Upper lobe of right lung (tissue), 1 donor: ENCODE data around the gene BMP6. TPM values are rescaled to one million over a fixed set of nuclear protein-coding genes. Genes with fewer than 3 reads are reported as not detected.

Experiments used
- ATAC-seq: fragments of 200-7000 bp; cut with Tn5 transposase; one replicate; pipeline ENCODE4 v1.9.1; 2020; ENCODE audit warnings: mild to moderate bottlenecking, moderate library complexity
- DNase-seq: peaks from one replicate; pipeline ENCODE4 v3.0.0-alpha.2; 2020
- H3K27ac ChIP-seq: fragments of 200-600 bp; one replicate; pipeline ENCODE4 v1.8.0; 2022
- H3K27me3 ChIP-seq: fragments of 200-600 bp; one replicate; pipeline ENCODE4 v1.8.0; 2022; ENCODE audit warnings: mild to moderate bottlenecking
- H3K36me3 ChIP-seq: fragments of 200-600 bp; one replicate; pipeline ENCODE4 v1.8.0; 2022
- H3K4me1 ChIP-seq: fragments of 200-600 bp; one replicate; pipeline ENCODE4 v1.8.0; 2022
- H3K4me3 ChIP-seq: fragments of 200-600 bp; one replicate; pipeline ENCODE4 v1.8.0; 2022; ENCODE audit warnings: mild to moderate bottlenecking
- H3K9me3 ChIP-seq: fragments of 200-600 bp; one replicate; pipeline ENCODE4 v1.8.0; 2022
- CTCF ChIP-seq: fragments of 200-600 bp; IDR thresholded peaks from one replicate; pipeline ENCODE4 v1.8.0; 2022; ENCODE audit warnings: antibody characterized with exemption
- intact Hi-C: fragments of 100-400 bp; cut with DNase I; formaldehyde crosslinking; loops from one replicate; pipeline ENCODE4 v1.11.0; 2022
- total RNA-seq: library from RNA; stranded (reverse); fragmentation: NEBNext Ultra II Directional; extraction: Animal tissue kit (Norgen Biotek cat#: 25700); gene quantifications from one replicate; pipeline ENCODE4 v1.2.1, GENCODE V29; 2021
- donor health status: DM: no; HTN: yes; CAD: no; lungs with severe emphysema.

Gene BMP6
- total RNA-seq, 1 donor from 2014 or later: 6.6 TPM

- H3K27ac ChIP-seq: no peak overlapping the region
- TF ChIP-seq CTCF: no peak
- H3K27me3 ChIP-seq: peaks cover 44% of the 10 kb centered on the region
- DNase-seq (no peak), ATAC-seq (no peak)
- H3K36me3 ChIP-seq: no peaks in the 10 kb centered on the region
- H3K4me1 ChIP-seq: peaks cover 22% of the 10 kb centered on the region
- no peak overlapping the region for H3K4me3 ChIP-seq
- intact Hi-C loops: no loop called here
- no peaks in the 10 kb centered on the region for H3K9me3 ChIP-seq
Observed at GRCh38 chr6:7730001-7730783, 4.3 kb downstream of the BMP6 start.

GRCh38 chr6:7730784-7731227 is 4.9 kb downstream of the BMP6 start:
- no peak for ATAC-seq
- no peak for TF ChIP-seq CTCF
- intact Hi-C loops: no loop called here
- no peak overlapping the region for H3K27ac ChIP-seq
- H3K4me3 ChIP-seq: no peak overlapping the region
- peaks cover 44% of the 10 kb centered on the region for H3K27me3 ChIP-seq
- peaks cover 22% of the 10 kb centered on the region for H3K4me1 ChIP-seq
- H3K36me3 ChIP-seq: no peaks in the 10 kb centered on the region
- no peak for DNase-seq
- H3K9me3 ChIP-seq: no peaks in the 10 kb centered on the region

GRCh38 chr6:7731294-7731693 is 5.4 kb downstream of the BMP6 start:
- TF ChIP-seq CTCF: no peak
- Histone ChIP-seq H3K27ac (no peak overlapping the region), H3K4me3 (no peak overlapping the region), H3K36me3 (no peaks in the 10 kb centered on the region), H3K4me1 (peaks cover 20% of the 10 kb centered on the region), H3K9me3 (no peaks in the 10 kb centered on the region), H3K27me3 (peaks cover 44% of the 10 kb centered on the region)
- intact Hi-C loops: no loop called here
- ATAC-seq: no peak
- DNase-seq: no peak

- Histone ChIP-seq H3K27ac (no peak overlapping the region), H3K36me3 (no peaks in the 10 kb centered on the region), H3K4me3 (no peak overlapping the region), H3K27me3 (peaks cover 42% of the 10 kb centered on the region), H3K9me3 (no peaks in the 10 kb centered on the region), H3K4me1 (peaks cover 16% of the 10 kb centered on the region)
- ATAC-seq: no peak
- TF ChIP-seq CTCF: no peak
- intact Hi-C loops: no loop called here
- DNase-seq: no peak
Observed at GRCh38 chr6:7732228-7732627, 6.3 kb downstream of the BMP6 start.

GRCh38 chr6:7734707-7735383 is 8.9 kb downstream of the BMP6 start:
- no peak for DNase-seq
- peak; percentile 28 for ATAC-seq
- no peak overlapping the region for H3K27ac ChIP-seq

More at GRCh38 chr6:7734707-7735383, 8.9 kb downstream of the BMP6 start:
- no peaks in the 10 kb centered on the region for H3K9me3 ChIP-seq
- no peak for TF ChIP-seq CTCF
- H3K4me3 ChIP-seq: no peak overlapping the region
- peaks cover 5% of the 10 kb centered on the region for H3K4me1 ChIP-seq
- H3K27me3 ChIP-seq: peaks cover 18% of the 10 kb centered on the region
- no peaks in the 10 kb centered on the region for H3K36me3 ChIP-seq
- intact Hi-C loops: no loop called here
